Right atrium auricular region (tissue), 2 donors: ENCODE data around the gene AMH. TPM values are rescaled to one million over a fixed set of nuclear protein-coding genes. Genes with fewer than 3 reads are reported as not detected.

ENCODE experiments used
- DNase-seq: peaks from one replicate; pipeline ENCODE4 v3.0.0-alpha.2; 2019; ENCODE audit warnings: low spot score
- H3K27ac ChIP-seq, 2 donors: fragments of 200-600 bp; sonication (generic); 1 replicate in 1 of 2; 2 replicates in 1 of 2; pipeline ENCODE4 v1.5.1; 2016 to 2019
- H3K27me3 ChIP-seq, 2 donors: fragments of 200-600 bp; sonication (generic); one replicate each; pipeline versions ENCODE4 v1.5.1 to v1.6.0; 2017 to 2019
- H3K36me3 ChIP-seq: fragments of 200-600 bp; sonication (generic); one replicate; pipeline ENCODE4 v1.5.1; 2016
- H3K4me1 ChIP-seq, 2 donors: fragments of 200-600 bp; sonication (generic); one replicate each; pipeline versions ENCODE4 v1.5.1 to v1.6.0; 2017 to 2019
- H3K4me3 ChIP-seq, 2 donors: fragments of 200-600 bp; sonication (generic); 1 replicate in 1 of 2; 2 replicates in 1 of 2; pipeline ENCODE4 v1.5.1; 2017 to 2019; ENCODE audit warnings: mild to moderate bottlenecking in 1 of 2, moderate library complexity in 1 of 2
- H3K9me3 ChIP-seq, 2 donors: fragments of 200-600 bp; sonication (generic); one replicate each; pipeline ENCODE4 v1.5.1; 2019
- total RNA-seq, 2 donors: library from RNA; depleted of rRNA; stranded (reverse); fragments of >200 nt; gene quantifications; one replicate each; pipeline ENCODE4 v1.1.0, GENCODE V29; 2016
- TF ChIP-seq, protein P1 (sequence below), 2 donors: fragments of 200-600 bp; sonication (generic); IDR thresholded peaks; one replicate each; pipeline ENCODE4 v1.5.1; 2019; ENCODE audit warnings: antibody characterized with exemption in 2 of 2

AMH gene
- total RNA-seq, 2 donors from 2014 or later, result 0.98 TPM; not detected in 1

DNA sequence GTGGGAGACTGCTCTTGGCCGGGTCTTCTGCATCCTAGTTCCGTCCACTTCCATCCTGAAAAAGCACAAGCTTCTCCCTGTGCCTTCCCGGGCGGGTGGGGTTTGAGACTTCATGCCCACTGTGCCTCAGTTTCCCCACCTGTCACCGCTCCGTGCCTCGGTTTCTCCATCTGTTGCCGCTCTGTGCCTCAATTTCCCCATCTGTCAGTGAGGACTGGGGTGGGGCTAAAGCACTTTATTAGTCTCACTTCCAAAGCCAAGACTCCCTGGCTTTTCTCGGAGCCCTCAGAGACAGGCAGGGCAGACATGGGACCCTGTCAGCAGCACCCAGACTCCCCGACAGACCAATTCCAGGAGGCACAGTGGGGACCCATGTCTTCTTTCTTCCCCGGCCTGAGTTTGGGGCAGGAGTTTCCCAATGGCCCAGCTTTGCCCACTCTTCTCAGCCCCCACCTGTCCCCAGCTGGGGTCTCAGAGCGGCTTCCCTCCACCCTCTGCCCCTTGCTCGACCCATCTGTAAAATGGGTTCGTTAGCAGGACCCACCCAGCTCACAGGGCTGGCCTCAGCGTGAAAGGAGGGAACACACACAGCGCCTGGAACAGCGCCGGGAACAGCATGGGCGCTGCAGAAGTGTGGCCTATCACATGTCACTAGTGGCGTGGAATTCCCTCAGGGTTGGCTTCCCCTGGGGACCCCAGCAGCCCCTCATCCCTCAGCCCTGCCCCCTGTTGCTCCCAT, 37.4 kb downstream of the AMH start:
- no peaks in the 10 kb centered on the region for H3K9me3 ChIP-seq
- no peak overlapping the region for H3K4me3 ChIP-seq
- H3K27ac ChIP-seq, result no peak overlapping the region
- H3K4me1 ChIP-seq, result peaks cover 0 to 37% of the 10 kb centered on the region in 2 donors
- no peaks in the 10 kb centered on the region for H3K36me3 ChIP-seq
- DNase-seq, result no peak
- TF ChIP-seq, protein P1, sequence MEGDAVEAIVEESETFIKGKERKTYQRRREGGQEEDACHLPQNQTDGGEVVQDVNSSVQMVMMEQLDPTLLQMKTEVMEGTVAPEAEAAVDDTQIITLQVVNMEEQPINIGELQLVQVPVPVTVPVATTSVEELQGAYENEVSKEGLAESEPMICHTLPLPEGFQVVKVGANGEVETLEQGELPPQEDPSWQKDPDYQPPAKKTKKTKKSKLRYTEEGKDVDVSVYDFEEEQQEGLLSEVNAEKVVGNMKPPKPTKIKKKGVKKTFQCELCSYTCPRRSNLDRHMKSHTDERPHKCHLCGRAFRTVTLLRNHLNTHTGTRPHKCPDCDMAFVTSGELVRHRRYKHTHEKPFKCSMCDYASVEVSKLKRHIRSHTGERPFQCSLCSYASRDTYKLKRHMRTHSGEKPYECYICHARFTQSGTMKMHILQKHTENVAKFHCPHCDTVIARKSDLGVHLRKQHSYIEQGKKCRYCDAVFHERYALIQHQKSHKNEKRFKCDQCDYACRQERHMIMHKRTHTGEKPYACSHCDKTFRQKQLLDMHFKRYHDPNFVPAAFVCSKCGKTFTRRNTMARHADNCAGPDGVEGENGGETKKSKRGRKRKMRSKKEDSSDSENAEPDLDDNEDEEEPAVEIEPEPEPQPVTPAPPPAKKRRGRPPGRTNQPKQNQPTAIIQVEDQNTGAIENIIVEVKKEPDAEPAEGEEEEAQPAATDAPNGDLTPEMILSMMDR (IDR thresholded peaks at IDR 0.05), result no peak
- peaks cover 10 to 22% of the 10 kb centered on the region in 2 donors for H3K27me3 ChIP-seq

DNA sequence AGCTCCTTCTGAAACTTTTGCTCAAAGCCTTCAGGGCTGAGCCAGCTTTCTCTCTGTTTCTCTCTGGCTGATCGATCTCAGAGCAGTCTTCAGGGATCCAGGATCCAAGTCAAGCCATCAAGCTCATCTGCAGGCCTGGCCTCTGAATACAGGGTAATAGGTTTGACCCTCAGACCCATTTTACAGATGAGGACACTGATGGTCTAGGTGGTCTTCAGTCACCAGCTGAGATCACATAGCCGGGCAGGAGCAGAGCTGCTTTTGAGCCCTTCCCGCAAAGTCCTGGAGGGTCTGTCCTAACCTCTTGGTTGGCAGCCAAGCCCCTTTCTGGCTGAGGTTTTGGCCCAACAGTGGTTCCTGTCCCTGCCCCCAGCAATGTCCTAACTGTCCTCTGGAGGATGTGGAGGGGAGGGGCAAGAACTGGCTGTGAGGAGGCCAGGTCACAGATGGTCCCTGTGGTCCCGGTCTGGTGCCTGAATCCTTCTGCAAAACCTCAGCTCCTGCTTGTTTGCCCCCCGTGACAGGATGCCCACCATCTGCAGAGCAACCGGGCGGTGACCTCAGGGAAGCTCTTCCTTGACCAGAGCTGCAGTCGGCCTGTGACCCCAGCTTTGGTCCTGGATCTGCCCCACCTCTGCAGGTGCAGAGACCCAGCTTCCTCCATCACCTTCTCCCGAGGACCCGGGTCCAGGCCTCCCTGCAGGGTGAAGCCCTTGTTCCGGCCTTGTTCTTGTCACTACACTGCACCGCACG, 38.6 kb downstream of the AMH start:
- no peaks in the 10 kb centered on the region for H3K36me3 ChIP-seq
- peaks cover 0 to 26% of the 10 kb centered on the region in 2 donors for H3K4me1 ChIP-seq
- TF ChIP-seq, protein P1 (IDR thresholded peaks at IDR 0.05), result no peak
- no peak for DNase-seq
- no peak overlapping the region for H3K27ac ChIP-seq
- H3K27me3 ChIP-seq, result peaks cover 10 to 28% of the 10 kb centered on the region in 2 donors
- no peaks in the 10 kb centered on the region for H3K9me3 ChIP-seq
- no peak overlapping the region for H3K4me3 ChIP-seq

- H3K36me3 ChIP-seq, result no peaks in the 10 kb centered on the region
- no peak overlapping the region for H3K4me3 ChIP-seq
- H3K27ac ChIP-seq, result no peak overlapping the region
- peaks cover 0 to 24% of the 10 kb centered on the region in 2 donors for H3K4me1 ChIP-seq
- no peak for DNase-seq
- H3K9me3 ChIP-seq, result no peaks in the 10 kb centered on the region
- TF ChIP-seq, protein P1 (IDR thresholded peaks at IDR 0.05), result no peak
- H3K27me3 ChIP-seq, result peaks cover 10 to 28% of the 10 kb centered on the region in 2 donors
Observed at GRCh38 chr19:2288338-2288817, 39.3 kb downstream of the AMH start.

DNA sequence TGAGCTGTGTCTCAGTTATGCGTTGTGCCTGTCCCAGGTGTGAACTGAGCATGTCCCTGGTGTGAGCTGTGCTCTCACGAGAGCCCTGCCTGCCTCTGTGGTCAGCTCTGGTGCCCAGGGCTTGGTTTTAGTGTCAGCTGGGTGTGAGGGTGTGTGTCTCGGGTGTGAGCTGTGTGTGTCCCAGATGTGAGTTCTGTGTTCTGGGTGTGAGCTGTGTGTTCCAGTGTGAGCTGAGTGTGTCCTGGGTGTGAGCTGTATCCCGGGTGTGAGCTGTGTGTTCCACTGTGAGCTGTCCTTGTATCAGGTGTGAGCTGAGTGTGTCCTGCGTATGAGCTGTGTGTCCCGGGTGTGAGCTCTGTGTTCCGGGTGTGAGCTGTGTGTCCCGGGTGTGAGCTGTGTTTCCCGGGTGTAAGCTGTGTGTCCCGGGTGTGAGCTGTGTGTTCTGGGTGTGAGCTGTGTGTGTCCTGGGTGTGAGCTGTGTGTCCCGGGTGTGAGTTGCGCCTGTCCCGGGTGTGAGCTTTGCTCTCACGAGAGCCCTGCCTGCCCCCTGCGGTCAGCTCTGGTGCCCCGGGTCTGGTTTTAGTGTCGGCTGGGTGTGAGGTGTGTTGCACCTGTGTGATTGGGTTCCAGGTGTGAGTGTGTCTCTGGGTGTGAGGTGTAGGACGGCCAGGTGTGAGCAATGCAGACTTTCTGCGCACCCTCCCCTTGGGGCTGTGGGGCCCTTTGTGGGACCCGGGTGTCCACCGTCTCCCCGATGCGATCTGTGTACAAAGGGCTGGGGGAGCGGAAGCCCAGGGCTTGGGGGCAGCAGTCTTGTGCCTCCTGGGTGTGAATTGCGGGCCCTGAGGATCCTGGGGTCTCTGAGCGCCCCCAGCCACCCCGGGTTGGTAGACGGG, 39.9 kb downstream of the AMH start:
- Histone ChIP-seq H3K27me3 (peaks cover 10 to 28% of the 10 kb centered on the region in 2 donors), H3K36me3 (no peaks in the 10 kb centered on the region), H3K9me3 (no peaks in the 10 kb centered on the region), H3K4me1 (peaks cover 0 to 27% of the 10 kb centered on the region in 2 donors), H3K4me3 (peak overlapping the region in 1 of 2 donors; percentile 44), H3K27ac (peak overlapping the region in 1 of 2 donors; percentile 26)
- no peak for DNase-seq
- TF ChIP-seq, protein P1 (IDR thresholded peaks at IDR 0.05), result no peak

- H3K27me3 ChIP-seq, result peaks cover 10 to 28% of the 10 kb centered on the region in 2 donors
- H3K27ac ChIP-seq, result peak overlapping the region in 1 of 2 donors; percentile 26
- no peak for DNase-seq
- H3K36me3 ChIP-seq, result no peaks in the 10 kb centered on the region
- H3K4me3 ChIP-seq, result peak overlapping the region; percentile 21 to 44
- H3K9me3 ChIP-seq, result no peaks in the 10 kb centered on the region
- H3K4me1 ChIP-seq, result peaks cover 0 to 35% of the 10 kb centered on the region in 2 donors
- TF ChIP-seq, protein P1 (IDR thresholded peaks at IDR 0.05), result no peak
Observed at GRCh38 chr19:2289714-2290435, 40.8 kb downstream of the AMH start.
